ENCODE measurements around the gene VCAN.

The VCAN gene

DNA sequence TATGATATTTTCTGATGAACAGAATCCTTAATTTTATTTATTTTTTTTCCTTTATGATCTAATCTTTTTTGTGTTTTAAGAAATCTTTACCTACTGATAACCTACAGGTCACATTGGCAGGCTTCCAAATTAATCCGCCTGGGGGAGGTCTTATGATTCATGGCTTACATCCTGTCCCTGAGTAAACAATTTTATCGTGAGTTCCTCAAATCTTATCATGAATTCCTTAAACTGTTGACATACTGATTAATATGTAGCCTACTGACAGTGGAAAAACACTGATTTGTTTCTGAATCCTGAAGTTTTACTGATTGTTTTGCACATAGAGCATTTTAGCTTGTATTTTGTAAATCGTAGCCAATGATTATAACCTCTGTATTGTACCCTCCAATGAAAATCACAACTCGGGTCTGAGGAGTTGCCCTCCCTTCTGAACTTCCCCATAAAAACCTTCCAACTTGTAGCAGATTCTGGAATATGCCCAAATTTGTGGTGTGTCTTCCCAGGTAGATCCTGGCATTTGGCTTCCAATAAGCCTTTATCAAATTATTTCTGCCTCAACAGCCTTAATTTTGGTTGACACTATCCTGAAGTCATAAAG, 105.6 kb downstream of the VCAN start:
- no peak for DNase-seq

DNA sequence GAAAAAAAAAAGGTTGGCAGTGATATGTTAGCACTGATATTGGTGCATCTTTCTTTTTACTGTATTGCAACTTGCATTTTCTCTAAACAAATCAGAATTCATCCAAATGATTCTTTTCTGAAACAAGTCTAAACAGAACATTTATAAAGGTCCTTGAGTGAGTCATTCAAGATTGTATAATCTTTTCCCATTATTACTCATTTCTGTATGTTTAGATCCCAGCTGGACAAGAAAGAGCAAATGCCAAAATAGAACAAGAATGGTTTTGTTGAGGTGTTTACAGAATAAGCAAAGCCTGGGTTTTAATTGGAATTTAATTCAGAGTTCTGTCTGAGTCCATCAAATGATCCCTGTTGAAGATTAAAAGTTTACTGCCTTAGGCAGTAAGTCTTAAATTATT, 112.3 kb downstream of the VCAN start:
- DNase-seq = no peak

GRCh38 chr5:83586874-83587776, 115.6 kb downstream of the VCAN start:
- no peak for DNase-seq

GRCh38 chr5:83589786-83590185, 118.2 kb downstream of the VCAN start:
- DNase-seq = no peak

- DNase-seq = no peak
These were observed 119.4 kb downstream of the VCAN start for GRCh38 chr5:83590966-83591365.

GRCh38 chr5:83595217-83595616, 123.7 kb downstream of the VCAN start:
- no peak for DNase-seq

DNA sequence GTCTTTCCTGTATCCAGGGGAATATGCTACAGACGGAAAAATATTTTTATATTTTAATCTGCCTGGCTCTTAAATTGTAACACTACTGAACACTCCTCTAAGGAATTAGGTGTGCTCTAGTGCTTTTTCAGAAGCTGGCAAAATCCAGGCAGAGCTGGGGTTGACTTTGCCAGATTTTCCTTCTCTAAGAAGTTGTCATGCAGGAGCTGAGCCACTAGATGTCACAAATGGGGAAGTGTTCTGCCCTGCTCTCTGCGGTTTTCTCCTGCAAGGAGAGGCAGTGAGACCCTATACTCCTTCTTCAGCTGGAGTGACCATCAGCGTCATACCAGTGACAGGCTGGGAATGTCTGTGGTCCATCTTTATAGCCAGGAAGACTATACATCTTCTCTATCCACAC, 136.6 kb downstream of the VCAN start:
- DNase-seq = no peak

DNA sequence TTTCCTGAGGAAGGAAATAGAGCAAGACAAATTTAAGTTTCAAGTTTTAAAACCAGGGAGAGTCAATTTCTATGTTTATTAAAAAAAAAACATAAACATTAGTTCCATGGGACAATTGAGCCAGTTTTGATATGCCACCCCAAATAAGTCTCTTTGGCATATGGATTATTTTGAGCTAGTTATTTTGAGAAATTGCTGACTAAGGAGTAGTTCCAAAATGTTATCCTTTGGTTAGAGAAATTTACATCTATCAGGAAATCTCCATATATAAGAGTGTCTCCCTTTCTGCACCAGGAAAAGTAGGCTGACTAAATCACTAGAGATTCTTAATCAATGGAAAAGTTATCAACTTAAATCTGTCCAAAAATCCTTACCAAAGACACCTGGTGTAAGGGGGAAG, 143.3 kb downstream of the VCAN start:
- DNase-seq = no peak

DNA sequence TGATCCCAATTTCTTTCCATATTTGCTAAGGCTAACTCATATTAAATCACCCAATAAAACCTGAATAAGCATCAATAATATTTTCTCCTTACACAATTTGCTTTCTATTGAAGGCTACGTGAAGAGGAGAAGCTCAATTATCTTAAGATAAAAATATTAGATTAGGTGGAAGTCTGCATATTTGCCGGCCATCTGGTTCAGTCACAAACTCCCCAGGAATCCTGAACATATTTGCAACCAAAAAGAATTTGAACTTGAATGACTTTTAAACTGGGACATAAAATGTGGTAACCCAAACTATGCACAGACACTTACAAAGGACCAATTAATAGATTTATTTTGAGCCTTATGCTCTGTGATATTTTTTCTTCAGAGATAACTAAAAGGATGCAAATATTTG, 156.8 kb downstream of the VCAN start:
- DNase-seq = no peak

All from activated gamma-delta T cell treated with Interleukin-2 at 50 U/mL for 16 hours (primary cell).